Activated CD4-positive, alpha-beta T cell treated with anti-CD3 and anti-CD28 coated beads, Interleukin-2, amount 50 U/mL, for 4 hours (primary cell): ENCODE measurements around the gene CENPV.

Experiments
- DNase-seq, 2 experiments: peaks; one replicate each; pipeline ENCODE4 v3.0.0-alpha.2; 2020

Gene CENPV

DNA sequence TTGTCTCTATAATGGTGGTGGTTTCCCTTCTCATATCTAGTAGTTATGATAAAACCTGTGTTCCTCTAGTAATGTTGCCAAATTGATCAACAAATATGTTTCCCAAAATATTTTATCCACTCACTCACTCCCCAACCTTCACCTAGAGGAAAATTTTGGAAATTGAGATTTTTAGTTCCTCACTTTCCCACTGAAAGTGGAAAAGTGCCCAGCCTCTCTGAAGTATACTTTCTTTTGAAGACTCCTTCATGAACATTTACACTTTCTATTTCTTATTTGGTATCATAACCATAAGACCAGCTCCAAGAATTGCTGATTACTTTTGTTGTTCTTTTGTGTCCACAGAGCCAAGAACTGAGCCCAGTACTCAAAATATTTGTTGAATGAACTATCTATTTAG, 5.1 kb upstream of the CENPV start:
- DNase-seq = no peak

DNA sequence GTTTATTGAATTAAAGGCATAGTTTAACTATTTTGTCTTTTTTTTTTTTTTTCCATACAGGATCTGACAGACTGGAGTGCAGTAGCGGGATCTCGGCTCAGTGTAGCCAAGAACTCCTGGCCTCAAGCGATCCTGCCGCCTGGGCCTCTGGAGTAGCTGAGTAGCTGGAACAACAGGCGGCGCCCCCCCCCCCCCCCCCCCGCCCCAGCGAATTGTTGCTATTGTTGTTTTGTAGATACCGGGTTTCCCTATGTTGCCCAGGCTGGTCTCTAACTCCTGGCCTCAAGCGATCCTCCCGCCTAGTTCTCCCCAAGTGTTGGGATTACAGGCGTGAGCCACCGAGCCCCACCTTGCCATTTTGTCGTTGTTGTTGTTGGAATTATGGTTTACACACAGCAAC, 1.3 kb upstream of the CENPV start:
- DNase-seq = no peak

GRCh38 chr17:16352667-16353316, 477 bp downstream of the CENPV start:
- peak; percentile 21 to 26 for DNase-seq

DNA sequence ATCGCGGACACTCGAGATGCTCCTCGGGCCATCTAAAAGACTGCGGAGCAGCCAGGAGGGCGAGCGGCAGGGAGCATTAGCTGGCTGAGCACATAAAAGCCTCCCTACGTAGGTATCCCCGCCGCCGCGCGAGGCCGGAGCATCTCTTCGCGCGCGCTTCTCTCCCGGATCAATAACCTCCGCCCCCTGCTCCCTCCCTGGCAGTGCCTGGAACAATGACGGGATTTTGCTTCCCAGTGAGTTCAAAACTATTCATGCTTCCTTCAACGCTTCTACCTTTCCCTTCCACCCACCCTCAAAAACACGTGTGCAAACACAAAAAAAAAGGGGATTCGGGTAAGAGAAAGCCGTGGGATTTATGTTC, 984 bp downstream of the CENPV start:
- peak; percentile 9 to 15 for DNase-seq

- no peak for DNase-seq
Observed at GRCh38 chr17:16351831-16352230, 1.4 kb downstream of the CENPV start.

DNA sequence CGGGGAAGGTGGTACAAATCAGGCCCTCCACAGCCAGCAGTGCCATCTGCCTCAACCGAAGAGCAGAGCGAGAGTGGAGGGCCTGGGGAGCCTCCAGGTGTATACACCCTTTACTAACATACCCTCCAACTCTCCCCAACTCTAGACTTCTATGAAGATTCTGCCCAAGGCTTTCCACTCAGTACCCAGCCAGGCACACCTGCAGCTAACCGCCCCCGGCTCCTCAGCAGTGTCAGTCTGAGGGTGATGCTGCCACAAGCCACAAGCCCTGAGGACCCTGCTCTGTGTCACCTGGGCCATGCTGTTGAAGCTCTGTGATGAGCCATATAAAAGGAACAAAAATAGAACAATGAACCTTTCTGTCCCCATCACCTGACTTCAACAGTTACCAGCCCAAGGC, 3.8 kb downstream of the CENPV start:
- DNase-seq = peak in 1 of 2 experiments; percentile 6

DNA sequence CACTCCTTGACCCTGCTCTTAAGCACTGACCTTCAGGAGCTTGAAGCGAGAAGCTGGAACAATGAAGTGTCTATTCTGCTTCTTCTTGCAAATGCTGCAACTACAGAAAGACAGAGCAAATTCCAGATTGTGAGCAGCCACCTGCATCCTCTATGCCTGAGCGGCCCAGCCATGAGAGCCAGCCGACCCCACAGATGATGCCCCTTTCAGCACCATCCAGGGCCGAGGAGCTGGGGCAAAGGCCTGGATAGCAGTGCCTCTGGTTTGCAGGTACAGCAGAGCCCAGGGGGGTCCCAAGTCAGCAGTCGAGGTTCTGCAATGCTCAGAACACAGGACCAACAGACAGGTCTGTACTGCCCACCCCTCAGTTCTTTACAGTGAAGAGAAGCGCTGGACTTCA, 4.7 kb downstream of the CENPV start:
- no peak for DNase-seq

GRCh38 chr17:16346721-16347271, 6.5 kb downstream of the CENPV start:
- no peak for DNase-seq

- DNase-seq = no peak
Observed at GRCh38 chr17:16345565-16345964, 7.7 kb downstream of the CENPV start.

DNA sequence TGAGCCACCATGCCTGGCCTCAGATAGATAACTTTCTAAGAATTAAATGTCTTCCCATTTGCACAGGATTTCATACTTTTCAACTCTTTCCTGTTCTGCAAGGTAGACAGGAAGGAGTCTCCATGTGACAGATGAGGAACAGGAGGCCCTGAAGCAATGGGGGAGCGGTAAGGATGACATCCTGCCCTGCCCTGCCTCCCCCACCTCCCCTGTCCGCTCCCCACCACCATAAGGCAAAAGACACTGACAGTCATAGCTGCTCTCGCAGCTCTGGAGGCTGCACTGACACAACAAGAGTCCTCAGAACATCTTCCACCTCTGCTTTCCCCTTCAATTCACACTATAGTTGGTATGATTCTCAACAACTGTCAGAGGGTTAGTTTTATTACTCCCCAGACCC, 9.7 kb downstream of the CENPV start:
- no peak for DNase-seq

DNA sequence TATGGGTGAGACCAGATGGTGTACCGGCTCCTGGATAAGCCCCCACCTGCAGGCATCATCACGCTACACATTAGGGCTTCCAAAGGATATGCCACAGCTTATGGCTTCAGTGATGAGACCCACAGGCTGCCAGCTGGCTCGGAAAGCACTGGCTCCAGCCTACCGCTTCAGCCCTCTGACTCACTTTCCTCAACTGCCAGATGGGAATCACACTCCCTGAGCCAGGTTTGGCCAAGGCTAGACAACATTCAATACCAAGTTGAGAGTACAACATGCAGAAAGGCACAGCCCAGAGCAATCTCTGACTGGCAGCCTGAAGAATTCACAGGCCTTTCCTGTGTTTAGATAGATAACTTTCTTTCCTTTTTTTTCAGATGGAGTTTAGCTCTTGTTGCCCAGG, 10.3 kb downstream of the CENPV start:
- no peak for DNase-seq

DNA sequence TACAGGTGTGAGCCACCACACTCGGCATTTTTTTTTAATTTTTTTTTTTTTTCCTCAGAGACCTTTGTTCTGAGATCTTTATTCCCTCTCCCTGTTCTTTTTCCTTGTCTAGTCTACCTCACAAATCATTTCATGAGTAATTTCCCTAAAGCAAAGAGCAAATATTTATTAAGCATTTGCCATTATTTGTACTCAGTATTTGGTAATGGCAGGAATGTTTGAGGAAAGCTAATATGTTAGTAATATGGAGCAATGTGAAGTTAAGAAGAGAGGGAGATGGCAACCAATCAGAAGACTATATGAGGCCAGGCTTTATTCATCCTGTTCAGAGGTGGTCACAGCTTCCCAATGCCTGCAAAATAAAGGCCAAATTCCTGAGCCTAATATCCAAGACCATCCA, 13.3 kb downstream of the CENPV start:
- DNase-seq = no peak

GRCh38 chr17:16339402-16339801, 13.9 kb downstream of the CENPV start:
- DNase-seq = no peak

DNA sequence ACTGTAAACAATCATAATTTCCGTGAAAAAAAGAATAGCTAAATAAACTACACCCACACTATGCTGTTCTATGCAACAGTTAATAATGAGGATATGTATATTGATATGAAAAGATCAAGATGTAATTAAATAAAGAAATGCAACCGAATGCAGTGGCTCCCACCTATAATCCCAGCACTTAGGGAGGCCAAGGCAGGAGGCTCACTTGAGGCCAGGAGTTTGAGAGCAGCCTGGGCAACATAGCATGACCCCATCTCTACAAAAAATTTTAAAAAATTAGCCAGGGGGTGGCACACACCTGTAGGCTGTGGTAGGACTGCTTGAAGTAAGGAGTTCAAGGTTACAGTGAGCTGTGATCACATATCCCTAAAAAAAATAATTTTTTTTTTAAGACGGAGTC, 14.9 kb downstream of the CENPV start:
- DNase-seq = no peak

DNA sequence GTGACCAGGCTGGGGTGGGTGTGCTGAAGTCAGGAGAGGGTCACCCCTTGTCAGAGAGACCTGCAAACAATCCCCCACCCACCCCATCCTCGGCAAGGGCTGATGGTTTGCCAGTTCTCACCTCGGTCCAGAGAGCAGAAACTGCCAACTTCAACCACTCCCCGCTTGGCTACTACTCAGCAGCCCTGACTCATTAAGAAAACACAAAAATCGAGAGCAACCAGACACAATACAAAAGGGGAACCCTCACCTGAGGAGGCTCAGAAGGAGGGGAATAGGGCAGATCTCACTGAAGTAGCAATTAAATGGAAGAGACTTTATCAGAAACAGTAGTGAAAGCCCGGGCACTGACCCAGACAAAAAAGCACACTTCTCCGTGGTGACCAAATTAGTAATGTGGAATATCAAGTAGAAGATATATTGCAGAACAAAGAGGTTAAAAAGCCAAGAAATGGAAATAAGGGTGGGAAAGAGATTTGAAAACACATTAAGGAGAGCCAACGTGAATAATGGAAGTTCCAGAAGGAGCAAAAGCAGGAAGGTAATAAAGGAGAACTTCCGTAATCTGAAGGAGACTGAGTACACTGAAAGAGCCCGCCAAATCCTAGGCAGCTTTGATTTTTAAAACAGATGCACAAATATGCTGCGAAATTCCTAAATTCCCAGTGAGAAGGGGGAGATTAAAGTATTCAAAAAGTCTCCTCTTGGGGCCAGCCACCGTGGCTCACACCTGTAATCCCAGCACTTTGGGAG, 23.6 kb downstream of the CENPV start:
- DNase-seq = no peak

DNA sequence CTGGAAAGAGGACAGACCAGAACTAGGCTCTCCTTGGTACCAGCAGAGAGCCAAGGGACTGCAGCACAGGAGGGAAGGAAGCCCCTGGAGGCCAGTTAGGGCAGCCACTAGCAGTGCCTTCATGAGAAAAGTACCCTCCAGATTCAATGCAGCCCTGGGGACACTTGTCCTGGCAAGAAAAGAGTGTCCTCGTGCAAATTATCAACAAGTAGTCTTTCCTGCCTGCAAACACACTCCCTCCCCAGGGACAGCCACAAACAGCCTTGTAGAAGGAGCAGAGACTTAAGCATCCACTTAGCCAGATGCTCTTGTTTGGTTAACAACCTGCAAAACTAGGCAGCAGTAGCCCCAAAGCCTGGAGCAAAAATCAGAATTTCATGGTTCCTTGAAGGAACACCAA, 24.3 kb downstream of the CENPV start:
- DNase-seq = no peak

DNA sequence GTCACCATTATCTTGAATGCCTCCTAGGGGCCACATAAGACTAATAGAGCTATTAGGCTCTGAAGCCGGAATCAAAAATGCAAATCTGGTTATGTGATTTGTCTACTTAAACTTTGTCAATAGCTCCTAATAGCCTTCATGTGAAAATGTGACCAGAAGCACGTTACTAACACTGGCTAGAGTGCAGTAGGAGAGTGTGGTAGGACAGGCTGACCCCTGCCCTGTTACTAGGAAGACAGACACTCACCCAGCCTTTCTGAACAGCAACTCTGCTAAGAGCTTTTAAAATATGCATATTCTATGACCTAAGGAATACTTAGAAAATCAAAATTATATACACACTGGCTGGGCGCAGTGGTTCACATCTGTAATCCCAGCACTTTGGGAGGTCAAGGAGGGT, 26.3 kb downstream of the CENPV start:
- DNase-seq = no peak

GRCh38 chr17:16325964-16326363, 27.3 kb downstream of the CENPV start:
- no peak for DNase-seq

- no peak for DNase-seq
Observed at GRCh38 chr17:16322636-16323035, 30.6 kb downstream of the CENPV start.

DNA sequence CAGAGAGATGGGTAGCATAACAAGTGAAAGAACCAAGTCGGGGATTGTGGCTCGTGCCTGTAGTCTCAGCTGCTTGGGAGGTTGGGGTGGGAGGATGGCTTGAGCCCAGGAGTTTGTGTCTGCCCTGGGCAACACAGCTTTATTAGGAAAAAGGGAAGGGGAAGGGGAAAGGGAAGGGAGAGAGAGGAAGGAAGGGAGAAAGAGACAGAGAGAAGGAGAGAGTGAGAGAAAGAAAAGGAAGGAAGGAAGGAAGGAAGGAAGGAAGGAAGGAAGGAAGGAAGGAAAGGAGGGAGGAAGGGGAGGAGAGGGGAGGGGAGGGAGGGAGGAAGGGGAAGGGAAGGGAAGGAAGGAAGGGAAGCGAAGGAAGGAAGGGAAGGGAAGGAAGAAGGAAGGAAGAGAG, 33.3 kb downstream of the CENPV start:
- no peak for DNase-seq

DNA sequence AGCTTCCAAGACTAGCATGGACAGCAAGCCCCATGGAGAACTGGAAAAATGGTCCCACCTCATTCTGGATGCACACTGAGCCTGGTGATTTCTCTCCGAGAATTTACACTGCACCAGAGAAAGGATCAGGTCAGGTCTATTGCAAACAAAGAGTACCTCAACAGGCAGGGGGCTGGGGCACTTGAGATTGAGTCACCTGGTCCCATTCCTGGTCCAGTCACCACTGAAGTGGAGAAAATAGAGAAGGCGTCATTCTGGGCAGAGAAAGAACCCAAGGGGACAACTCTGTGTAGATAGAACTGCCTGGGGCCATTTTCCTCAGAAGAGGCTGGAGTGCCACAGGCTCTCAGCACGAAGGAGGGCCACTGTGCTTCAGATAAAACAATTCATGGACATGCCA, 38.4 kb downstream of the CENPV start:
- DNase-seq = no peak

DNA sequence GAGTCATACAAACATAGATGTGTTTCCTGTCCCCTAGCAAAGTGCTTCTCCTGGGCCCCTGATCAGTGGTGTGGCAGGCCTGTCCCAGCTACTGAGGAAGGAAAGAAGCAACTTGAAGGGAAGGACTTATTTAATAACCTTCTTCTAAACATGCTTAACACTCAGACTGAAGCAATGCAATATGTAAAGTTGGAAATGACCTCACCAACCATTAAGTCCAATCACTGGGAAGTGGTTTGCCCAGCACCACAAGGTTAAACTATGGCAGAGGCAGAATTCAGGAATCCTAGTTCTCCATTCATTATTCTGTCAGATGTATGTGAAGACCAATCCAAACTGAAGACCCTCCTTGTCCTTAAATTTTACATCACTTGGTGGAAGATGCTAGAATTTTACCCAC, 39.1 kb downstream of the CENPV start:
- no peak for DNase-seq

- no peak for DNase-seq
Observed at GRCh38 chr17:16313139-16314090, 39.9 kb downstream of the CENPV start.
